Esophagus muscularis mucosa (tissue), 4 donors: Measurements from ENCODE around the gene TNFRSF6B. TPM values are rescaled to one million over a fixed set of nuclear protein-coding genes. Genes with fewer than 3 reads are reported as not detected.
"Not testable (repeated sequence)": the region's sequence is repeated elsewhere in the genome, so short reads cannot be mapped to it uniquely, and the experiment has no call there.

ENCODE experiments used
- DNase-seq: peaks from one replicate; pipeline ENCODE4 v3.0.0-alpha.2; 2017; ENCODE audit errors: extremely low spot score
- H3K27ac ChIP-seq, 4 donors: fragments of 200-600 bp; sonication (generic); replicated peaks in 1 of 4; 1 replicate in 3 of 4; 2 replicates in 1 of 4; pipeline ENCODE4 v1.5.1; 2016 to 2019; ENCODE audit warnings: mild to moderate bottlenecking in 1 of 4
- H3K27me3 ChIP-seq, 4 donors: fragments of 200-600 bp; sonication (generic); one replicate each; pipeline versions ENCODE4 v1.5.1 to v1.6.0; 2016 to 2019
- H3K36me3 ChIP-seq, 4 donors: fragments of 200-600 bp; sonication (generic); one replicate each; pipeline ENCODE4 v1.5.1; 2016 to 2019
- H3K4me1 ChIP-seq, 4 donors: fragments of 200-600 bp; sonication (generic); one replicate each; pipeline ENCODE4 v1.5.1; 2016 to 2019
- H3K4me3 ChIP-seq, 4 donors: fragments of 200-600 bp; sonication (generic); 1 replicate in 2 of 4; 2 replicates in 2 of 4; pipeline ENCODE4 v1.5.1; 2016 to 2019; ENCODE audit warnings: mild to moderate bottlenecking in 4 of 4, moderate library complexity in 1 of 4
- H3K9me3 ChIP-seq, 4 donors: fragments of 200-600 bp; sonication (generic); 1 replicate in 3 of 4; 2 replicates in 1 of 4; pipeline ENCODE4 v1.5.1; 2016 to 2019
- EP300 ChIP-seq: sonication (generic); formaldehyde crosslinking; IDR thresholded peaks from one replicate; pipeline ENCODE4 v1.6.1; 2017; ENCODE audit warnings: antibody characterized with exemption
- POLR2A ChIP-seq: fragments of 450-650 bp; IDR thresholded peaks from one replicate; pipeline ENCODE4 v1.6.1; 2017; ENCODE audit warnings: antibody characterized with exemption, moderate library complexity, mild to moderate bottlenecking, low read depth
- POLR2AphosphoS5 ChIP-seq, 2 donors: sonication (generic); formaldehyde crosslinking; IDR thresholded peaks; one replicate each; pipeline ENCODE4 v1.6.1; 2017; ENCODE audit warnings: antibody characterized with exemption in 2 of 2
- WGBS: methylation state at CpG from one replicate; pipeline ENCODE4 v1.1.5; 2018; 5-methylcytosine and 5-hydroxymethylcytosine counted together
- intact Hi-C: fragments of 100-400 bp; cut with DNase I; formaldehyde crosslinking; loops from one replicate; pipeline ENCODE4 v1.15.1; 2023
- total RNA-seq, 4 donors: library from RNA; depleted of rRNA; stranded (reverse); fragments of >200 nt; gene quantifications; one replicate each; pipeline versions ENCODE4 v1.1.0 to v1.2.1, GENCODE V29; 2016
- TF ChIP-seq, protein P1 (sequence below), 3 experiments: fragments of 200-600 bp in 2 of 3; fragments of 450-650 bp in 1 of 3; sonication (generic) in 2 of 3; IDR thresholded peaks; one replicate each; pipeline ENCODE4 v1.5.1; 2017 to 2019; ENCODE audit warnings: antibody characterized with exemption in 3 of 3, mild to moderate bottlenecking in 2 of 3, moderate library complexity in 1 of 3

The TNFRSF6B gene
- total RNA-seq, 4 donors from 2014 or later: 5.0 to 67.8 (median 26.5) TPM

DNA sequence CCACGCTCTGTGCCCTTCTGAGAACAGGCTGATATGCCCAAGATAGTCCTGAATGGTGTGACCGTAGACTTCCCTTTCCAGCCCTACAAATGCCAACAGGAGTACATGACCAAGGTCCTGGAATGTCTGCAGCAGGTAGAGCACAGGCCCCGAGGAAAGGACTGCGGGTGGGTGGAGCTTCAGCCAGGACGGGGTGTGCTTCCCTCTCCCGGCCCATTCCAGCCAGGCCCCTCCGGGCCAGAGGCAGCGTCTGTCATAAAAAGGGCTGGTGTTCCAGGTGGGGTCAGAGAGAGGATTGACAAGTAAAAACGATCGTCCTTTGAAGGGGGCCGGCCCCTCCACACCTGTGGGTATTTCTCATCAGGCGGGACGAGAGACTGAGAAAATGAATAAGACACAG, 37.1 kb upstream of the TNFRSF6B start:
- Histone ChIP-seq H3K4me1 (peaks cover 23 to 35% (median 29%) of the 10 kb centered on the region in 4 donors), H3K27ac (peak overlapping the region; percentile 86 to 91 (median 87)), H3K9me3 (no peaks in the 10 kb centered on the region), H3K27me3 (no peaks in the 10 kb centered on the region), H3K4me3 (peak overlapping the region; percentile 65 to 75 (median 70)), H3K36me3 (peaks cover 18 to 45% (median 43%) of the 10 kb centered on the region in 4 donors)
- DNase-seq: no peak
- 76% methylated on average over 10 of the region's 13 CpGs for WGBS
- intact Hi-C loops: loop anchor here (5.0 to 10.0 kb wide), 2 partner anchors 48 to 125 kb away; partner anchors contain the start of genes ARFRP1, PTK6 and ZGPAT
- TF ChIP-seq, protein P1, sequence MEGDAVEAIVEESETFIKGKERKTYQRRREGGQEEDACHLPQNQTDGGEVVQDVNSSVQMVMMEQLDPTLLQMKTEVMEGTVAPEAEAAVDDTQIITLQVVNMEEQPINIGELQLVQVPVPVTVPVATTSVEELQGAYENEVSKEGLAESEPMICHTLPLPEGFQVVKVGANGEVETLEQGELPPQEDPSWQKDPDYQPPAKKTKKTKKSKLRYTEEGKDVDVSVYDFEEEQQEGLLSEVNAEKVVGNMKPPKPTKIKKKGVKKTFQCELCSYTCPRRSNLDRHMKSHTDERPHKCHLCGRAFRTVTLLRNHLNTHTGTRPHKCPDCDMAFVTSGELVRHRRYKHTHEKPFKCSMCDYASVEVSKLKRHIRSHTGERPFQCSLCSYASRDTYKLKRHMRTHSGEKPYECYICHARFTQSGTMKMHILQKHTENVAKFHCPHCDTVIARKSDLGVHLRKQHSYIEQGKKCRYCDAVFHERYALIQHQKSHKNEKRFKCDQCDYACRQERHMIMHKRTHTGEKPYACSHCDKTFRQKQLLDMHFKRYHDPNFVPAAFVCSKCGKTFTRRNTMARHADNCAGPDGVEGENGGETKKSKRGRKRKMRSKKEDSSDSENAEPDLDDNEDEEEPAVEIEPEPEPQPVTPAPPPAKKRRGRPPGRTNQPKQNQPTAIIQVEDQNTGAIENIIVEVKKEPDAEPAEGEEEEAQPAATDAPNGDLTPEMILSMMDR (IDR thresholded peaks at IDR 0.05): no peak
- TF ChIP-seq EP300 (no peak), POLR2AphosphoS5 (IDR thresholded peaks at IDR 0.05) (no peak), POLR2A (no peak)

DNA sequence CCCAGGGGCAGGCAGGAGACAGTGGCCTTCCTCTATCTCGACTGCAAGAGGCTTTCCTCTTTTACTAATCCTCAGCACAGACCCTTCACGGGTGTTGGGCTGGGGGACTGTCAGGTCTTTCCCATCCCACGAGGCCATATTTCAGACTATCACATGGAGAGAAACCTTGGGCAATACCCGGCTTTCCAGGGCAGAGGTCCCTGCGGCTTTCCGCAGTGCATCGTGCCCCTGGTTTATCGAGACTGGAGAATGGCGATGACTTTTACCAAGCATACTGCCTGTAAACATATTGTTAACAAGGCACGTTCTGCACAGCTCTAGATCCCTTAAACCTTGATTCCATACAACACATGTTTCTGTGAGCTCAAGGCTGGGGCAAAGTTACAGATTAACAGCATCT, 36.3 kb upstream of the TNFRSF6B start:
- WGBS: 93% methylated on average over 10 of the region's 10 CpGs
- Histone ChIP-seq H3K4me1 (peaks cover 23 to 42% (median 29%) of the 10 kb centered on the region in 4 donors), H3K36me3 (peaks cover 18 to 53% (median 51%) of the 10 kb centered on the region in 4 donors)
- H3K9me3 ChIP-seq, H3K27ac ChIP-seq, H3K27me3 ChIP-seq, H3K4me3 ChIP-seq, DNase-seq, intact Hi-C loops: not testable (repeated sequence)

DNA sequence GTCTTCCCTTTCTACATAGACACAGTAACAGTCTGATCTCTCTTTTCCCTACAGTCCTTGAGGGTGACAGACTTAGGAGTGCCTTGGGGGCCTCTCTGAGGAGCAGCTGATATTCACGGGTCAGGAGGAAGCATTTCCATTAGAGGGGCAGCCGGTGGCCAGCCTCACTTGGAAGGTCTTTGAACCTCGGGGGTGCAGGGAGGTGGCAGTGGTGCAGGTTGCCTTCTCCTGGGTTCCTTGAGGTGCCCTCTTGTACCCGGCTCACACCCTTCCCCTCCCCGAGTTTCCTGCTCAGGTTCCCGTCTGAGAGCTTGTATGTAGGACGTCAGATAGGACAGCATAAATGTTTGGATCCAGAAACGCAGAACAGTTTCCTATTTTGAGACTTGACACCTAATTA, 35.8 kb upstream of the TNFRSF6B start:
- WGBS: 73% methylated on average over 5 of the region's 8 CpGs
- no peak for DNase-seq
- Histone ChIP-seq H3K4me1 (peaks cover 23 to 42% (median 29%) of the 10 kb centered on the region in 4 donors), H3K9me3 (no peaks in the 10 kb centered on the region), H3K4me3 (no peak overlapping the region), H3K36me3 (peaks cover 20 to 57% (median 55%) of the 10 kb centered on the region in 4 donors), H3K27me3 (no peaks in the 10 kb centered on the region), H3K27ac (no peak overlapping the region)
- TF ChIP-seq EP300 (no peak), POLR2AphosphoS5 (IDR thresholded peaks at IDR 0.05) (no peak), POLR2A (no peak)
- TF ChIP-seq, protein P1 (IDR thresholded peaks at IDR 0.05): no peak
- intact Hi-C loops: no loop called here

DNA sequence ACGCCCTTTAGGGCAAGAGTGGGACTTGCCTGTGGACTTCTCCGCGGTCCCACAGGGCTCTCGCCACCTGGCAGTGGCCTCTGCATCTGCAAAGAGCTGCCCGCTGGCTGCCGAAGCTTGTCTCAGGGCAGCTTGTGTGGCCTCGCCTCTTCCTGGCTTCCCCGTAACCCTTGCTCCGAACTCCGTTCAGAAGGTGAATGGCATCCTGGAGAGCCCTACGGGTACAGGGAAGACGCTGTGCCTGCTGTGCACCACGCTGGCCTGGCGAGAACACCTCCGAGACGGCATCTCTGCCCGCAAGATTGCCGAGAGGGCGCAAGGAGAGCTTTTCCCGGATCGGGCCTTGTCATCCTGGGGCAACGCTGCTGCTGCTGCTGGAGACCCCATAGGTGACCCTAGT, 35.3 kb upstream of the TNFRSF6B start:
- intact Hi-C loops: no loop called here
- H3K9me3 ChIP-seq: no peaks in the 10 kb centered on the region
- TF ChIP-seq POLR2AphosphoS5 (IDR thresholded peaks at IDR 0.05) (no peak), POLR2A (no peak), EP300 (no peak)
- TF ChIP-seq, protein P1 (IDR thresholded peaks at IDR 0.05): no peak
- no peak overlapping the region for H3K4me3 ChIP-seq
- no peaks in the 10 kb centered on the region for H3K27me3 ChIP-seq
- H3K27ac ChIP-seq: no peak overlapping the region
- 90% methylated on average over 22 of the region's 22 CpGs for WGBS
- H3K36me3 ChIP-seq: peaks cover 25 to 62% (median 60%) of the 10 kb centered on the region in 4 donors
- H3K4me1 ChIP-seq: peaks cover 23 to 42% (median 29%) of the 10 kb centered on the region in 4 donors
- no peak for DNase-seq

DNA sequence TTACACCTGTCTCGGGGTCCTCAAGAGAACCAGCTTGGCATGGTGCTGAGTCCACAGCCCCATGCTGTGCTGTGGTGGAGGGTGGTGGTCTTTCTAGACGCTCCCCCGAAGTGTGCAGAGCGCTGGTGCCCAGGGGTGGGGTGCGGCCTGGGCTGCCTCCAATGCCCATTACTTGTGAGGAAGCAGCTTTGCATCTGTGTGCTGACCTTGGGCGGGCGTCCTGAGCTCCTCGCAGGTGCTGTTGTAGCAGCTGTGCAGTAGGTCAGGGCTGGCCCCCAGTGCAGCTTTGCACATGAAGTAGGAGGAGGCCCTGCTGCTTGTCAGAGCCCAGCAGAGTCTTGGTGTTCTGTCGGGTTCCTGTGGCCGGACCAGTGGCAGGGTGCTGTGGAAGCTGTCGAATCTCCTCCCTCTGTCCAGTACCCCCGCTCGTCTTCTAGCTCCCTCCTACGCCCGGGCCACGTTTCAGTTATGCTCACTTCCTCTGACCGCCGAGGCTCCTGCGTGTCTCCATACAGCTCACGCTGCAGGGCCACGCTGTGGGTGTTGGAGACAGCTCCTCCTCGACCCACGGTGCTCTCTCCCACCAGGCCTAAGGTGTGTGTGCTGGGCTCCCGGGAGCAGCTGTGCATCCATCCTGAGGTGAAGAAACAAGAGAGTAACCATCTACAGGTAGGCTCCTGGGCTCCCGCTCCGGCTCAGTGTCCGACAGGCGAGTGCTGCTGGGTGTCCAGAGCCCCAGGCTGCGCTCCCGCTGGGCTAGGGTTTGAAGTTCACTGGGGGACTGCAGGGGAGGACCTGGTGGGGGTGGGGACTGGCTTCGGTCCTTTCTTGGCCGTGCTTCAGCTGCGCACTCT, 34.3 kb upstream of the TNFRSF6B start:
- Histone ChIP-seq H3K4me3 (no peak overlapping the region), H3K9me3 (no peaks in the 10 kb centered on the region), H3K27ac (no peak overlapping the region), H3K4me1 (peaks cover 20 to 38% (median 23%) of the 10 kb centered on the region in 4 donors), H3K36me3 (peaks cover 32 to 73% (median 69%) of the 10 kb centered on the region in 4 donors), H3K27me3 (no peaks in the 10 kb centered on the region)
- DNase-seq: no peak
- TF ChIP-seq, protein P1 (IDR thresholded peaks at IDR 0.05): no peak
- TF ChIP-seq EP300 (no peak), POLR2A (no peak), POLR2AphosphoS5 (IDR thresholded peaks at IDR 0.05) (no peak)
- intact Hi-C loops: no loop called here
- 94% methylated on average over 24 of the region's 33 CpGs for WGBS
